Measurements from ENCODE around the gene WDSUB1.
A peak's percentile ranks its signal among the peaks of the same experiment; 100 is the strongest.

DNA sequence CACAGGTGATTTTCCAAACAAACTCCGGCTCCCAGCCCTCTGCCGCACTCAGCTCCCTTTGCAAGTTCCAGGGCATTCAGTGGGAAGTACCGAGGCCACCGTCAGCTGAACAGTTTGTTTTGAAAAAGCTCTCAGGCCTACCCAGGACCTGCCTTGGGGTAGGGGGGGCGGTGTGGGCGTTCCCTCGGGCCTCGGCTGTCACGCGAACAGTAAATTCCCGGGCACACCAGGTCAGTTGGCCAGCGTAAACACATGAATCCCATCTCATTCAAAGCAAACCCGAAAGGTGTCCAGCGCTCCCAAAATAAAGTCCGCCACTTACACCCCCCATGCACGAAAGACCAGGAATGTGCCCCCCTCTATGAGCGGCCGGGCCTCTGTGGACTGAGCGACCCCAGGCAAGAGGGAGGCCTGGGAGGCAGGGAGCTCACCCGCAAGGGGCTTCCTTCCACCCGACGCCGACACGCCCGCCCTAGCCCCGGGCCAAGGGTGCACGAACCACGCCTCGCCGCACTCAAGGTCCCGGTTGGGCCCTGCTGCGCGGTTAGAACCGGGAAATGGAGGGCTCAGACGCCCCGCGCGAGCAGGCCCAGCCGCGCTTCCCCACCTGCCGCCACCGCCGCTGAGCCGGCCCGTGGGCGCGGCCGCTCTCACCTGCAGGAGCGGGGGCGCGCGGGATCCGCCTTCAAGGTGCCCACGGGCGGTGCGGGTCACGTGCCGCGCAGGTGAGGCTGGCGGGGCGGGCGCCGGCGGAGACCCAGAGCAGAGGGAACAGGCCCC, at the start of gene WDSUB1:
- TF ChIP-seq, protein P1, sequence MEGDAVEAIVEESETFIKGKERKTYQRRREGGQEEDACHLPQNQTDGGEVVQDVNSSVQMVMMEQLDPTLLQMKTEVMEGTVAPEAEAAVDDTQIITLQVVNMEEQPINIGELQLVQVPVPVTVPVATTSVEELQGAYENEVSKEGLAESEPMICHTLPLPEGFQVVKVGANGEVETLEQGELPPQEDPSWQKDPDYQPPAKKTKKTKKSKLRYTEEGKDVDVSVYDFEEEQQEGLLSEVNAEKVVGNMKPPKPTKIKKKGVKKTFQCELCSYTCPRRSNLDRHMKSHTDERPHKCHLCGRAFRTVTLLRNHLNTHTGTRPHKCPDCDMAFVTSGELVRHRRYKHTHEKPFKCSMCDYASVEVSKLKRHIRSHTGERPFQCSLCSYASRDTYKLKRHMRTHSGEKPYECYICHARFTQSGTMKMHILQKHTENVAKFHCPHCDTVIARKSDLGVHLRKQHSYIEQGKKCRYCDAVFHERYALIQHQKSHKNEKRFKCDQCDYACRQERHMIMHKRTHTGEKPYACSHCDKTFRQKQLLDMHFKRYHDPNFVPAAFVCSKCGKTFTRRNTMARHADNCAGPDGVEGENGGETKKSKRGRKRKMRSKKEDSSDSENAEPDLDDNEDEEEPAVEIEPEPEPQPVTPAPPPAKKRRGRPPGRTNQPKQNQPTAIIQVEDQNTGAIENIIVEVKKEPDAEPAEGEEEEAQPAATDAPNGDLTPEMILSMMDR (IDR thresholded peaks at IDR 0.05) = peak in 1 of 6 experiments; percentile 3
- TF ChIP-seq POLR2A (IDR thresholded peaks at IDR 0.05) = peak in 1 of 4 donors; percentile 5

Data from esophagus squamous epithelium (tissue), 4 donors.